Fibroblast of villous mesenchyme (primary cell): ENCODE data around the gene DCDC2. TPM values are rescaled to one million over a fixed set of nuclear protein-coding genes. Genes with fewer than 3 reads are reported as not detected.

Experiments
- DNase-seq: peaks from one replicate; pipeline ENCODE4 v3.0.0-alpha.2; 2010; ENCODE audit warnings: low read depth
- H3K4me3 ChIP-seq: 2 replicates; pipeline ENCODE4 v1.5.1; 2011; ENCODE audit warnings: low read depth, mild to moderate bottlenecking, low read length
- CTCF ChIP-seq: IDR thresholded peaks from 2 replicates; pipeline ENCODE4 v1.5.1; 2012; ENCODE audit warnings: low read depth, mild to moderate bottlenecking, low read length; ENCODE audit not compliant: insufficient read depth
- total RNA-seq: library from RNA; depleted of rRNA; stranded (reverse); fragments of >200 nt; gene quantifications from 2 replicates; pipeline ENCODE4 v1.2.3, GENCODE V29; 2012

DCDC2 gene
- total RNA-seq, 1 donor, result 0.43 TPM

GRCh38 chr6:24195836-24196597, 161.8 kb downstream of the DCDC2 start:
- DNase-seq, result no peak
- H3K4me3 ChIP-seq, result no peak overlapping the region
- no peak for TF ChIP-seq CTCF

- DNase-seq, result no peak
- H3K4me3 ChIP-seq, result no peak overlapping the region
- no peak for TF ChIP-seq CTCF
Measured at GRCh38 chr6:24194978-24195700, 162.7 kb downstream of the DCDC2 start.

GRCh38 chr6:24193364-24193763, 164.5 kb downstream of the DCDC2 start:
- no peak for TF ChIP-seq CTCF
- H3K4me3 ChIP-seq, result no peak overlapping the region
- no peak for DNase-seq

GRCh38 chr6:24191346-24191745, 166.5 kb downstream of the DCDC2 start:
- no peak for TF ChIP-seq CTCF
- no peak overlapping the region for H3K4me3 ChIP-seq
- DNase-seq, result no peak

- no peak for TF ChIP-seq CTCF
- H3K4me3 ChIP-seq, result no peak overlapping the region
- no peak for DNase-seq
Measured at GRCh38 chr6:24188578-24189080, 169.2 kb downstream of the DCDC2 start.

- no peak for TF ChIP-seq CTCF
- no peak for DNase-seq
- H3K4me3 ChIP-seq, result no peak overlapping the region
Measured at GRCh38 chr6:24187965-24188577, 169.8 kb downstream of the DCDC2 start.
